ENCODE data around the gene SLC6A14. TPM values are rescaled to one million over a fixed set of nuclear protein-coding genes. Genes with fewer than 3 reads are reported as not detected.

Gene SLC6A14
- total RNA-seq, 1 donor from 2014 or later: under 0.01 TPM

GRCh38 chrX:116417968-116418367, 18.4 kb upstream of the SLC6A14 start:
- TF ChIP-seq, protein P1, sequence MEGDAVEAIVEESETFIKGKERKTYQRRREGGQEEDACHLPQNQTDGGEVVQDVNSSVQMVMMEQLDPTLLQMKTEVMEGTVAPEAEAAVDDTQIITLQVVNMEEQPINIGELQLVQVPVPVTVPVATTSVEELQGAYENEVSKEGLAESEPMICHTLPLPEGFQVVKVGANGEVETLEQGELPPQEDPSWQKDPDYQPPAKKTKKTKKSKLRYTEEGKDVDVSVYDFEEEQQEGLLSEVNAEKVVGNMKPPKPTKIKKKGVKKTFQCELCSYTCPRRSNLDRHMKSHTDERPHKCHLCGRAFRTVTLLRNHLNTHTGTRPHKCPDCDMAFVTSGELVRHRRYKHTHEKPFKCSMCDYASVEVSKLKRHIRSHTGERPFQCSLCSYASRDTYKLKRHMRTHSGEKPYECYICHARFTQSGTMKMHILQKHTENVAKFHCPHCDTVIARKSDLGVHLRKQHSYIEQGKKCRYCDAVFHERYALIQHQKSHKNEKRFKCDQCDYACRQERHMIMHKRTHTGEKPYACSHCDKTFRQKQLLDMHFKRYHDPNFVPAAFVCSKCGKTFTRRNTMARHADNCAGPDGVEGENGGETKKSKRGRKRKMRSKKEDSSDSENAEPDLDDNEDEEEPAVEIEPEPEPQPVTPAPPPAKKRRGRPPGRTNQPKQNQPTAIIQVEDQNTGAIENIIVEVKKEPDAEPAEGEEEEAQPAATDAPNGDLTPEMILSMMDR (conservative IDR thresholded peaks at IDR 0.05; ENCODE audit: low read depth, low read length): no peak
- no peak for DNase-seq (ENCODE audit: low read depth)
- no peak overlapping the region for H3K4me3 ChIP-seq (ENCODE audit: low read depth, low read length)

DNA sequence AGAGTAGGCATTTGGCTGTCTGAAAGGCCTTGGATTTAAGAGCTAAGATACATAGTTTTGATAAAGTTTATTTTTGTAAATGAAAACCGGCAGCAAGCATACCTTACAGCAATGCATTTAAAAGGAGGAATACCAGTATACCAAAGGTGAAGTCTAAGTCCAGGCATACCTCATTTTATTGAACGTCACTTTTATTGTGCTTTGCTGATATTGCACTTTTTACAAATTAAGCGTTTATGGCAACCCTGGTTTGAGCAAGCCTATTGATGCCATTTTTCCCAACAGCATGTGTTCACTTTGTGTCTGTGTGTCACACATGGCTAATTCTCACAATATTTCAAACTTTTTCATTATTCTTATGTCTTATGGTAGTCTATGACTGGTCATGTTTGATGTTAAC, 8.4 kb upstream of the SLC6A14 start:
- no peak overlapping the region for H3K4me3 ChIP-seq (ENCODE audit: low read depth, low read length)
- DNase-seq (ENCODE audit: low read depth): no peak
- TF ChIP-seq, protein P1 (conservative IDR thresholded peaks at IDR 0.05; ENCODE audit: low read depth, low read length): no peak

DNA sequence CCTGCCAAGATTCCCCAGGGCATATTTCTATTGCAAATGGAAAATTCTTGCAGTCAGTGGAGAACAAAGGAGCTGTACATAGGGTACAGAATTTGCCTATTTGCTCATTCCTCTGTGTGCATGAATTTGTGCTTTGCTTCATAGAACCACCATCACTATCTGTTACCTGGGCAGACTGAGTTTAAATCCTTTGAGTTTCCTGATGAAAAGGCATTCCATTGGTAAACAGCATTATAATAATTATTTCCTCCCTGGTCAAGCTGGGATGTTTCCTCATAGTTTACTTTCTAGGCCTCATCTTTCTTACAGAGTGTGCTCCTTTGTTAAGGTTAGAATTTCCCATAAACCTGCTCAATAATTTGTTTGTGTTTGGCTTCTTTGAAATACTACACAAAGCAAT, 809 bp upstream of the SLC6A14 start:
- no peak overlapping the region for H3K4me3 ChIP-seq (ENCODE audit: low read depth, low read length)
- no peak for DNase-seq (ENCODE audit: low read depth)
- TF ChIP-seq, protein P1 (conservative IDR thresholded peaks at IDR 0.05; ENCODE audit: low read depth, low read length): no peak

GRCh38 chrX:116449156-116449555, 12.8 kb downstream of the SLC6A14 start:
- TF ChIP-seq, protein P1 (conservative IDR thresholded peaks at IDR 0.05; ENCODE audit: low read depth, low read length): no peak
- no peak overlapping the region for H3K4me3 ChIP-seq (ENCODE audit: low read depth, low read length)
- no peak for DNase-seq (ENCODE audit: low read depth)

DNA sequence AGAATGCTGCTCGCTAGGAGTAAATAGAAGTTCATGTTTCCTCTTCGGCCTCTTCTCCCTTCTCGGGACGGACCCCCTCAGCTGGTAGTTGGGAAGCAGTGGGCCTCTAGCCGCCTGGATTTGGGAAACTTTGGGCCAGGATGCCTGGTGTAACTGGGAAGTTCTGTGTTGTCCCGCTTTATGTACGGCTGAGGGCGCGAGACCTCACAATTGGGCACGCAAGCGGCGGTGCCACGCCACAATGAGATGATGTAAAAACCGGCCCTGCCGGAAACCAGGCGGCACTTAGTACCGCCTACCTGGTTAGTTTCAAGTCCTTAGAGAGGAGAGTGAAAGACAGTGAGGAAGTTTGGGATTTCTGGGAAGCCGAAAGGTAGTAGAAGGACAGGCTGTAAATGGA, 26.4 kb downstream of the SLC6A14 start, which contains the start of gene CT83:
CT83 (minus strand) TSS at position 155 of the 400 bp plus-strand sequence; CDS start at position 35, 120 bp downstream.
- no peak for DNase-seq (ENCODE audit: low read depth)
- H3K4me3 ChIP-seq (ENCODE audit: low read depth, low read length): no peak within 1 kb of the TSS
- TF ChIP-seq, protein P1 (conservative IDR thresholded peaks at IDR 0.05; ENCODE audit: low read depth, low read length): no peak

DNA sequence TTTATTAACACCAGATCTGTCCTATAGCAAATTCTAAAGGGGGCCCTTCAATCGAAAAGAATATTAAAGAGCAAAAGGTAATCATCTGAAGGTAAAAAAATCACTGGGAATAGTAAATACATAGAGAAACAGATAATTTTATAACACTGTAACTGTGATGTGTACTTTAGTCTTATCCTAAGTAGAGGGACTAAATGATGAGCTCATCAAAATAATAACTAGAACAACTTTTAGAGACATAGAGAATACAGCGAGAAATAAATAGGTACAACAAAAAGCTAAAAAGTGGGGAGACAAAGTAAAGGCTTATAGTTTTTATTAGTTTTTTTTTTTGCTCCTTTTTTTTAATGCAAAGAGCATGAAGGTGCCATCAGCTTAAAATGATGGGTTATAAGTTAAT, 43.7 kb downstream of the SLC6A14 start:
- TF ChIP-seq, protein P1 (conservative IDR thresholded peaks at IDR 0.05; ENCODE audit: low read depth, low read length): no peak
- no peak overlapping the region for H3K4me3 ChIP-seq (ENCODE audit: low read depth, low read length)
- no peak for DNase-seq (ENCODE audit: low read depth)

DNA sequence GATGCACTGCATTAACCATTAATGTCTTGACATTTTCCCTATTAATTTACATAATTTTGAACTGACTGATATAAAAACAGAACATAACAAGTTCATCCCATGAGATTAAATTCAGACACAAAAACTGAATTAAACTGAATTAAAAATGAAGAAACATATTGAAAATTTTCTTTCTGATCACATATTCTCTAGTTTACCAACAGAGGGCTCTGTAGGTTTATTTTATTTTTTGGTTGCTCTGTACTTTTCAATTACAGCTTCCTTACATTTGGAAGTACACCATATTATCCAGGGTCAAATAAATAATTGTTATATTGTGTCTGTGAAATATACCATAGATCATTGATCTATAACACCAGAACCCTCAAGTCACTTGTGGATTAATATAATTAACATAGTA, 53.7 kb downstream of the SLC6A14 start:
- no peak for DNase-seq (ENCODE audit: low read depth)
- H3K4me3 ChIP-seq (ENCODE audit: low read depth, low read length): no peak overlapping the region
- TF ChIP-seq, protein P1 (conservative IDR thresholded peaks at IDR 0.05; ENCODE audit: low read depth, low read length): no peak
